ENCODE data around the gene IPO11.

IPO11 gene

GRCh38 chr5:62376064-62376463 lies 36.5 kb upstream of the IPO11 start:
- Histone ChIP-seq H3K9me3 (ENCODE audit: insufficient read depth, low read length) (no peaks in the 10 kb centered on the region), H3F3A (ENCODE audit: insufficient read depth) (peaks cover 10% of the 10 kb centered on the region; the same call in 1 of the 2 replicates), H3K36me3 (ENCODE audit: low read length) (peaks cover 62% of the 10 kb centered on the region; the same call in 1 of the 2 replicates), H3K9ac (ENCODE audit: low read length) (no peak overlapping the region), H3K27me3 (ENCODE audit: low read length) (no peaks in the 10 kb centered on the region), H3K4me3 (ENCODE audit: insufficient read depth, low read length, poor library complexity, severe bottlenecking) (no peak overlapping the region), H2AFZ (ENCODE audit: low read depth, low read length, severe bottlenecking) (no peak overlapping the region), H3K27ac (ENCODE audit: low read depth, low read length) (no peak overlapping the region), H3K9me2 (replicated peaks; ENCODE audit: insufficient read depth, low read length) (no peaks in the 10 kb centered on the region), H3K4me2 (ENCODE audit: low read depth, low read length, poor library complexity, severe bottlenecking) (no peak overlapping the region), H3K79me2 (ENCODE audit: insufficient read depth, low read length) (no peaks in the 10 kb centered on the region), H4K20me1 (ENCODE audit: low read depth, low read length) (no peaks in the 10 kb centered on the region)
- TF ChIP-seq EZH2phosphoT487 (conservative IDR thresholded peaks at IDR 0.05; ENCODE audit: low read length), result no peak
- TF ChIP-seq, protein P1, sequence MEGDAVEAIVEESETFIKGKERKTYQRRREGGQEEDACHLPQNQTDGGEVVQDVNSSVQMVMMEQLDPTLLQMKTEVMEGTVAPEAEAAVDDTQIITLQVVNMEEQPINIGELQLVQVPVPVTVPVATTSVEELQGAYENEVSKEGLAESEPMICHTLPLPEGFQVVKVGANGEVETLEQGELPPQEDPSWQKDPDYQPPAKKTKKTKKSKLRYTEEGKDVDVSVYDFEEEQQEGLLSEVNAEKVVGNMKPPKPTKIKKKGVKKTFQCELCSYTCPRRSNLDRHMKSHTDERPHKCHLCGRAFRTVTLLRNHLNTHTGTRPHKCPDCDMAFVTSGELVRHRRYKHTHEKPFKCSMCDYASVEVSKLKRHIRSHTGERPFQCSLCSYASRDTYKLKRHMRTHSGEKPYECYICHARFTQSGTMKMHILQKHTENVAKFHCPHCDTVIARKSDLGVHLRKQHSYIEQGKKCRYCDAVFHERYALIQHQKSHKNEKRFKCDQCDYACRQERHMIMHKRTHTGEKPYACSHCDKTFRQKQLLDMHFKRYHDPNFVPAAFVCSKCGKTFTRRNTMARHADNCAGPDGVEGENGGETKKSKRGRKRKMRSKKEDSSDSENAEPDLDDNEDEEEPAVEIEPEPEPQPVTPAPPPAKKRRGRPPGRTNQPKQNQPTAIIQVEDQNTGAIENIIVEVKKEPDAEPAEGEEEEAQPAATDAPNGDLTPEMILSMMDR (IDR thresholded peaks at IDR 0.05; ENCODE audit: insufficient read depth, low read length, poor library complexity, severe bottlenecking), result no peak

DNA sequence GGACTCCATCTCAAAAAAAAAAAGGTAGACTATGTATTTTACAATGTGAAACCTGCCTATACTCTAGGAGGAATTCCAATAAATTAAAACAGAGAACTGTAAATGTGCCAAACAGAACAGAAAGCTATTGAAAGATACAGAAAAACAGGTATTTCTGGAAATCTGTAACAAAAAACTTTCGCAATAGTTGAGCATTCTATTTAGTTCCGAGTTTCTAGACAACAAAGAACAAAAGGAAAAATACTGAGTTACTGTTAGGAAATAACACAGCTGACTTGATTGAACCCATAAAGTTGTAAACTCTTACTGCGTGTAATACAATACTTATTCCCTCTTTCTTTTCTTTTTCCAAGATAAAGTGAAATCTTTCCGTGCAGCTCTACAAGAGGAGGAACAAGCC lies 27.4 kb upstream of the IPO11 start:
- Histone ChIP-seq H4K20me1 (ENCODE audit: low read depth, low read length) (no peaks in the 10 kb centered on the region), H3K4me3 (ENCODE audit: insufficient read depth, low read length, poor library complexity, severe bottlenecking) (no peak overlapping the region), H3K9ac (ENCODE audit: low read length) (no peak overlapping the region), H3K36me3 (ENCODE audit: low read length) (peaks cover 49% of the 10 kb centered on the region), H3K79me2 (ENCODE audit: insufficient read depth, low read length) (no peaks in the 10 kb centered on the region), H3K9me3 (ENCODE audit: insufficient read depth, low read length) (no peaks in the 10 kb centered on the region), H3K9me2 (replicated peaks; ENCODE audit: insufficient read depth, low read length) (no peaks in the 10 kb centered on the region), H3F3A (ENCODE audit: insufficient read depth) (peaks cover 29% of the 10 kb centered on the region), H3K4me2 (ENCODE audit: low read depth, low read length, poor library complexity, severe bottlenecking) (no peak overlapping the region), H3K27me3 (ENCODE audit: low read length) (no peaks in the 10 kb centered on the region), H3K27ac (ENCODE audit: low read depth, low read length) (no peak overlapping the region), H2AFZ (ENCODE audit: low read depth, low read length, severe bottlenecking) (no peak overlapping the region)
- TF ChIP-seq, protein P1 (IDR thresholded peaks at IDR 0.05; ENCODE audit: insufficient read depth, low read length, poor library complexity, severe bottlenecking), result no peak
- TF ChIP-seq EZH2phosphoT487 (conservative IDR thresholded peaks at IDR 0.05; ENCODE audit: low read length), result no peak

DNA sequence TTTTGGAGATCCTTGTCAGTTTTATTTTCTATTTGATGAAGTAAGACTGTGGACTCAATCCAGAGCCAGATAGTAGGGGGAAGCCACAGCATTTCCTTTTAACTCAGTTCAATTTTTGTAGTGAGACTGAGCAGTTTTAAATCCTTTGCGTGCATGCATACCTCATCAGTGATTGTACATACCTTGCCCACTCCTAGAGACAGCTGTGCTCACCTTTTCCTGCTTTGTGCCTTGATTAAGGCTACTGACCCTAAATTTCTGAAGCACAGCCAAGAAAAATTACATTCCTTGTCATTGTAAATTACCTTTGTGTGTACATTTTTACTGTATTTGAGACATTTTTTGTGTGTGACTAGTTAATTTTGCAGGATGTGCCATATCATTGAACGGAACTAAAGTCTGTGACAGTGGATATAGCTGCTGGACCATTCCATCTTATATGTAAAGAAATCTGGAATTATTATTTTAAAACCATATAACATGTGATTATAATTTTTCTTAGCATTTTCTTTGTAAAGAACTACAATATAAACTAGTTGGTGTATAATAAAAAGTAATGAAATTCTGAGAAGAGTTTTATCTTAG lies 26.7 kb upstream of the IPO11 start:
- H3K27ac ChIP-seq (ENCODE audit: low read depth, low read length), result no peak overlapping the region
- no peaks in the 10 kb centered on the region for H3K79me2 ChIP-seq (ENCODE audit: insufficient read depth, low read length)
- no peak for TF ChIP-seq EZH2phosphoT487 (conservative IDR thresholded peaks at IDR 0.05; ENCODE audit: low read length)
- TF ChIP-seq, protein P1 (IDR thresholded peaks at IDR 0.05; ENCODE audit: insufficient read depth, low read length, poor library complexity, severe bottlenecking), result no peak
- H3K9me2 ChIP-seq (replicated peaks; ENCODE audit: insufficient read depth, low read length), result no peaks in the 10 kb centered on the region
- H3K36me3 ChIP-seq (ENCODE audit: low read length), result peaks cover 50% of the 10 kb centered on the region
- no peaks in the 10 kb centered on the region for H3K27me3 ChIP-seq (ENCODE audit: low read length)
- H4K20me1 ChIP-seq (ENCODE audit: low read depth, low read length), result no peaks in the 10 kb centered on the region
- H3K9ac ChIP-seq (ENCODE audit: low read length), result no peak overlapping the region
- no peak overlapping the region for H3K4me3 ChIP-seq (ENCODE audit: insufficient read depth, low read length, poor library complexity, severe bottlenecking)
- H3F3A ChIP-seq (ENCODE audit: insufficient read depth), result peaks cover 24% of the 10 kb centered on the region
- H3K9me3 ChIP-seq (ENCODE audit: insufficient read depth, low read length), result no peaks in the 10 kb centered on the region
- H2AFZ ChIP-seq (ENCODE audit: low read depth, low read length, severe bottlenecking), result no peak overlapping the region
- H3K4me2 ChIP-seq (ENCODE audit: low read depth, low read length, poor library complexity, severe bottlenecking), result no peak overlapping the region
